Hematopoietic multipotent progenitor cell treated with erythropoietin and hydrocortisone succinate and interleukin-3 and kit ligand, for 6 days (in vitro differentiated cells): ENCODE data around the gene VIPR2.

Source experiments
- DNase-seq: peaks from one replicate; pipeline ENCODE4 v3.0.0-alpha.2; 2015

Gene VIPR2

DNA sequence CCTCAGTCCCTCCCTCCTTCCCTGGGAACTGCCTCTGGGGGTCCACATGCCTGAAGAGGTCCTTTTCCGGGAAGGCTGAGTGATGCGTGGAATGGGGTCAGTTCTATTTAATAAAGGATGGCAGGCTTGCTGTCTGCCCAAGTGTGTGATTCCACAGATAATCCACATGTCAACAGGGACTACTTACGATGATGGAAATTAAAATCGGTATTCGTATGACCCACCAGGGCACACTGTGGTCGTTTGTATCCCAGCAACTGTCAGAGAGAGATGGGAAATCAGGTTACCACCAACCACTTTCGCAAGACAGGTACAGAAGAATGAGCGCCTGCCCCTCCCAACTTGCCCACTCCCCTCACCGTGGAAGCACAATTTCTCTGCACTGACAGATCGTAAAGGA is 110.3 kb downstream of the VIPR2 start:
- DNase-seq: no peak

- DNase-seq: no peak
These were observed 110.7 kb downstream of the VIPR2 start for GRCh38 chr7:159033956-159034355.

GRCh38 chr7:159033473-159033825 is 111.2 kb downstream of the VIPR2 start:
- DNase-seq: no peak

DNA sequence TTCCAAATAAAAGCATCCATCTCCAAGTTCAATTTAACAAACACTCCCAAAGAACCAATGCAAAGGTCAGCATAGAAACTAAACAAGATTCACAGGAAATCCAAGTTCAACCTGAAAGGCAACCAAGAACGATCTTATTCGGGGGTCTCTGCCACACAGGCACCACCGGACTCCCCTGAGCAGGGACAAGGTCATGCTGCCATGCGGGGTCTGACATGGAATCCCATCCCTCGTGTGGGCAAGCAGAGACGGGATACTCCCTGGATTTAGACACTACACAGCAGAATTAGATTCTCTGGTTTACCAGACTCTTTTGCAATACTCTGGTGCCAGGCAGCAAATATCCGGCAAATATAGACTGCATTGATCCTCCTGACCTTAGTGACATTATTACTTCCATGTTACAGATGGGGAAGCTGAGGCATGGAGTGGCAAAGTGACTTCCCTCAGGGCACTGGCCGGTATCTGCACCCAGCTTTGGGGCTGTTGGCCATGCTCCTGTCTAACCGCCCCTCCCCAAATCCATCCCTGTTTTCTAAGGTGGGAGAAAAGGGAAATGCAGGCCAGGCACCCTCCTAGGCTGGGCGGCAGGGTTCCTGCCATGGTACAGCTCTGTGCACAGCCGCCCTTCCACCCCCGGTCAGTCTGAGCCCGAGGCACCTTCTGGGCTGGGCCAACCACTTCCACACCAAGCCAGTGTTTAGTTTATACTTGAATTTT is 111.8 kb downstream of the VIPR2 start:
- no peak for DNase-seq

DNA sequence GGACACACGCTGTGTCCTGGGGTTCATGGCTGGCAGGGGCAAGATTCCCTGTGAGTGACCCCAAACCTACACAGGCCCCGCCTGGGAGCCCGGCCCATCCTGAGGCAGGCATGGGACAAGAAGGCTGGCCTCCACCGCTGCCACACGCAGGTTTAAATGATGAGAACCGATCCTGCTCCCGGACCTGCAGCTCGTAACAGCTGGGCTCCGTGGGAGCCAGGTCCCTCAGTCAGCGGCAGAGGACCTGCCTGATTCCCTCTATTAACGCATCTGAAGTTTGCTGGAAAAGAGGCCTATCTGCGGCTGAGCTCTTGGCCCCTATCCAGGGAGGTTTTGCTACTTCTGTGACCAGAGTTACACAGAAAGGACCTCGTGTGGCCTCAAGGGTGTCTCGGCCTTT is 112.3 kb downstream of the VIPR2 start:
- no peak for DNase-seq

- no peak for DNase-seq
These were observed 112.9 kb downstream of the VIPR2 start for GRCh38 chr7:159031750-159032149.

DNA sequence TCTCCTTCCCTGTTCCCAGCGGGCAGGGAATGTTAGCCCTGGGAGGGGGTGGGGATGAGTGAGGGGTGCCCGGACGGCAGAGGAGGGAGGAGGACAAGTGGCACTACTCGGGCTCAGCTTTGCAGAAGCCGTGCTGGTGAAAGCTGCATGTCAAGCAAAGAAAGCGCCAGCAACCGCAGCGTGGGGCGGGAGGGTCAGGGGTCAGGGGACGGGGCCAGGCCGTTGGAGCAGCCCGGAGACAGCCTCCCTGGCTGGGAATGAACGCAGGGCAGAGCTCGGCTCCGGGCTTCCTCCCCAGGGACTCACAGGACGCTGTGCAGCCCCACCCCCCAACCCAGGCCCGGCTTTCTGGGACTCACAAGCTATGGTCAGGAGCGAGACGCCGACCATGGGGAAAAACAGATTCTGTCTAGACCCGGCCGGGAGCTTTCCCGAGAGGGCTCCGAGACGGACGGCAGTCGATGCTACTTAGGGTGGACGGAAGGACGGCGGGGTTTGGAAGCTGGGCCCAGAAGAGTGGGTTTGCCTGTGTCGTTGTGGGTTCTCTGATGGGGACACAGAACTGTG is 113.4 kb downstream of the VIPR2 start:
- DNase-seq: no peak

- peak; percentile 44 for DNase-seq
These were observed 114.1 kb downstream of the VIPR2 start for GRCh38 chr7:159030490-159031134.

DNA sequence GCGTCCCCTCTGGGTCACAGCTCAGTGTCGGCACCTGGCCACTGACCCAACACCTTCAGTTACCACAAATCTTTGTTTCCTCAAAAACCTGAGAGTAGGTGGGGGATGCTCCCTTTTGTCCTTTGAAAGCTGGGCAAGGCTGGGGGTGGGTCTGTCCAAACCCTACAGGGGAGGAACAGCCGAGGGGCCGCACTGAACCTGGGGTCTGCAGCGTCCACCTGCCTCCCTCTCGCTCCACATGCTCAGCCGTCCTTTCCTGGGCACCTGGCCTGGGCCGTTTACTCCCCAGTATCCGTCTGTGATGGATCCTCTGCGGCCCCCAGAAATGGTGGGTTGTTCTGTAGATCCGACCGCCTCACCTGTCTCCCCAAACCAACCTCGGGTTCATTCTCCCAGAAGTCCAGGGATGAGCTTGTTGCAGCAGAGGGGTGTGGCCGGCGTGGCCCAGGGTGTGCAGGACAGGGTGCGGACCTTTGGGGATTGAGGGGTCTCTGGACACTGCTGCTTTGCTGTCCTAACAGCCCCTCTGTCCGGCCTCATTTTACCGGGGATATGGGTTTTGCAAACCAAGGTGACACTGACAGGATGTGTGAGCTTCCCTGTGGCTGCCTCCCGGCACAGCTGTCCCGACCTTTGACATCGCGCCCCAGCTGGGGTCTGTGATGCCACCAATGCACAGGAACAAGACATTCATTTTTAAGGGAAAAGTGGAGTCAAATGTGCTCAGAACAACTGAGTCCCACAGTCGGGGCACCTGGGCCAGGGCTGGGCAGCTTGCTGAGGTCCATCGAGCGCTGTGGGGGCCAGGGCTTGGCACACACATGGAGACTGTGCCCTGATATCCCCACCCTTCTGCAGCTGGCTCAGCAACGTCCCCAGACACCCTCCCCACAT is 115.9 kb downstream of the VIPR2 start:
- DNase-seq: no peak

- DNase-seq: no peak
These were observed 116.7 kb downstream of the VIPR2 start for GRCh38 chr7:159027789-159028507.

DNA sequence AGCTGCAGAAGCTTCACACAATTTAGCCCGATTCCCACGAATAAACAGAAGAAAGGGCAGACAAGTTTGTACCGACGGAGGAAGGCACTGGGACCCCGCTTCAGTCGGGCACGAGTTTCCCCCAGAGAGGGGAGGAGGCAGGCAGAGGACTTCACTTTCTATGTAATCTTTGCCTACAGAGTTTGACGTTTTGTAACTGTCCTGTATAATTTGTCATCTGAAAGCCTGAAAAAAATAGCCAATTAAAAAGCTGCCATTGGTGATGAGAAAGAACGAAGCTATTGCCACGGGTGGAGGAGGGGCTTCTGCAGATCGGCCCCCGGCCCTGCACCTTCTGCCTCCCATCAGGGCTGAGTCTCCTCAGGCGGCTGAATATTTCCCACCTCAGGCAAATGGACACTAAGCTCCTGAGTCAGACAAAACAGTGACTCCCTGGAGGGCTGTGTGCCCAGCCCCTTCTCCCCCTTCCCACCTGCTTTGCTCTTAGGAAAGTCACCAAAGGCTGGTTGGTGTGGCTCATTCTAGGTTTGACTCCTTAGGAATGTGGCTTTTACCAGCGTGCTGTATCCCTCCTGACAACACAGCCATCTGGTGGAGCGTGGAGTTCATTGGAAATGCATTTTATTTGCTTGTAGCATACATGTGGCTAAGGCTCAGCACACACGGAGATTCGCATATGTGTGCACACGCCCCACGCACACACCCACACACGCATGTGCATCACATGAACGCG is 117.4 kb downstream of the VIPR2 start:
- DNase-seq: no peak

DNA sequence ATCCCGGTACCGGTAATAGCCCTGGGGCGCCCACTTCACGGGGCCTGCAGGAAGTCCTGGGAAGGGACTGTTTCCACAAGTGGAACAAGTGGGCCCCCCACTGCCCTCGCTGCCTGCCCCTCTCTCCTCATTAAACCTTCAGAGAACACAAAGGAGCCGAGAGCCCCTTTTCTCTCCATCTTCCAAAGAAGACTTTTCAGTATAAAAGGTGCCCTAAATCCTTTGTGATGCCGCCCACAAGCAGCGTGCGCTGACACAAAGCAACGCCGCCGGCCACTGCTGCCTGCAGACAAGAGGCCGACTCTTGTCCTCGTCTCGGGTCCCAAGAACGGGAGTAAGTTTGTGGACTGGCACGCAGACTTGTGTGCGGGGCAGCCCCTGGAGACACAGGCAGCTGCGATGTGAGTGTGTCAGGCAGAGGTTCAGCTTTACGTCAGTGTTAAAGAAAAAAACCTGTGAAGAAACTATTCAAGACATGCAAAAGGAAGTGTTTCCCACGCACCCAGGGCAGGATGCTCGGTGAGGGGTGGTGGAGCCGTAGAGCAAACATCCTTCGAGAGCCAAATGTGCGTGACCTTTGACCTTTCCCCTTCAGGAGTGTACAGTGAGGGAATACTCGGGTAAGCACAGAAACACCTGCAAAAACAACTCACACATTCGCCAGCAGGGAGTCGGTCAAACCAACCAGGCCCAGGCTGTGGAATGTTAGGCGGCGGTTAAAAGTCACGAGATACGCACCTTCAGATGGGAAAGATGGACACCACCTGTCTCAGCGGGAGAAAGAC is 118.2 kb downstream of the VIPR2 start:
- DNase-seq: no peak

DNA sequence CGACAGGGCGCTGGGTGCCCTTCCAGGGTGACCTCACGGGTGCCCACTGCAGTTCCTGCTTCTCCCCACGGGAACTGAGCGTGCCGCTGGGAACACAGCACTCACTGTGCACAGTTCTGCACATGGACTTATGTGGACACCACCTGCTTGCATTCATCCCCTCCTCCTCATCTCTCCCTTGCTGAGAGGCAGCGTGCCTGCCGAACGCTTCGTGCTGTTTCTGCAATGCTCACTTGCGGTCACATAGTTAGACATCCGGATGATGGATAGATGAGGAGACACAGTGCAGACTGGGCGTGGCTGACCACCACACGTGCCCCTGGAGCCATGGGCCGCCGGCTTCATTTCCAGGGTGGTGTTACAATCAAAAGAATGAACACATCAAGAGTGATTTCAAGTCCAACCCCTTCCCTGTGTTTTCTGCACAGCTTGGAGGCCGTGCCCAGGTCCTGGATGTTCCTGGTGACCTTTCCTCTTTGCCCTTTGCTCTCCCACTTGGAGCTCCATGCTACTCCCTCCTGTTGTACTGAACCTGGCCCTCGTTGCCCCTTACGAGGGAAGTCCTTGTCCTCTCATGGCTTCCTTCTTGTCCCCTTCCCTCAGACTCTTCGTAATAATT is 119.4 kb downstream of the VIPR2 start:
- no peak for DNase-seq

DNA sequence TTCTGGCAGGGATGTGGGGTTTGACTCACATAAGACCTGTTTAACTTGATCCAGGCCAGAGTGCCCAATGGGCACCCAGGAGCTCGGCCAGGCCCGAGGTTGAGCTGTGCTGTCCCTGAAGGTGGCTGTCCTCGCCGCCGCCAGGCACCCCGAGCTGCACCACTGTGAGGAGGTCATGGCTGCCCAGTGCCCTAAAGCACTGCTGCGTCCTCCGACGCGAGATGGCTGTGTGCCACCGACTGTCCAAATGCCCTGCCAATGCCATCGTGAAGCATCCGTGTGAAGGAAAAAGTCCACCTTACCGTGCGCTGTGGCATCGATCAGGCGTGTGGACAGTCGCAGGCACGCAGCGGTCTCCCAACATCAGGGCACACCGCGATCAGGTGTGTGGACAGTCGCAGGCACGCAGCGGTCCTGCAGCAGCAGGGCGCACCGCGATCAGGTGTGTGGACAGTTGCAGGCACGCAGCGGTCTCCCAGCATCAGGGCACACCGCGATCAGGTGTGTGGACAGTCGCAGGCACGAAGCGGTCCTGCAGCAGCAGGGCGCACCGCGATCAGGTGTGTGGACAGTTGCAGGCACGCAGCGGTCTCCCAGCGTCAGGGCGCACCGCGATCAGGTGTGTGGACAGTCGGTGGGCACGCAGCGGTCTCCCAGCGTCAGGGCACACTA is 120.3 kb downstream of the VIPR2 start:
- DNase-seq: no peak

- no peak for DNase-seq
These were observed 120.9 kb downstream of the VIPR2 start for GRCh38 chr7:159023746-159024145.

DNA sequence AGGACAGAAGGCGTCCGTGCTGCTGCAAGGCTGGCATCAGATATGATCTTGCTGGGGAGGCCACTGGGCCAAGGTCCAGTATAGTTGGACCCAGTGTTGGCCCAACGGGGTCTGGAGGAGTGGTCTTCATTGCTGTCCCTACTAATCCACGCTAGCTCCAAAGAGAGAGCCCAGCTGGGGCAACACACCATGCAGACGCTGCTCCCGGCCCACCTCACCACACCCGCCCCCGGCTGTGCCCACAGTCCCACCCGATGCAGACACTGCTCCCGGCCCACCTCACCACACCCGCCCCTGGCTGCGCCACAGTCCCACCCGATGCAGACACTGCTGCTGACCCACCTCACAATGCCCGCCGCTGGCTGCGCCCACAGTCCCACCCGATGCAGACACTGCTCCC is 121.5 kb downstream of the VIPR2 start:
- DNase-seq: no peak

GRCh38 chr7:159022238-159022993 is 122.3 kb downstream of the VIPR2 start:
- DNase-seq: peak; percentile 22

- DNase-seq: no peak
These were observed 123.7 kb downstream of the VIPR2 start for GRCh38 chr7:159020987-159021386.

- peak; percentile 16 for DNase-seq
These were observed 125.6 kb downstream of the VIPR2 start for GRCh38 chr7:159019111-159019510.
